HUES6 (cell line): ENCODE data around the gene KRTAP10-2.

Experiments used
- H3K27ac ChIP-seq: 2 replicates; pipeline ENCODE4 v1.7.0; 2013; ENCODE audit warnings: low read depth, mild to moderate bottlenecking, low read length, inconsistent platforms
- H3K27me3 ChIP-seq: 2 replicates; pipeline ENCODE4 v1.6.1; 2013; ENCODE audit warnings: low read length; ENCODE audit not compliant: control insufficient read depth, insufficient read depth
- H3K36me3 ChIP-seq: 2 replicates; pipeline ENCODE4 v1.6.1; 2013; ENCODE audit warnings: low read length; ENCODE audit not compliant: control insufficient read depth, insufficient read depth
- H3K4me1 ChIP-seq: 2 replicates; pipeline ENCODE4 v1.6.1; 2013; ENCODE audit warnings: low read length; ENCODE audit not compliant: control insufficient read depth, insufficient read depth
- H3K4me3 ChIP-seq: 2 replicates; pipeline ENCODE4 v1.5.1; 2013; ENCODE audit warnings: low read depth, low read length
- H3K9ac ChIP-seq: one replicate; pipeline ENCODE4 v1.6.1; 2013; ENCODE audit warnings: mild to moderate bottlenecking, low read length
- H3K9me3 ChIP-seq: 2 replicates; pipeline ENCODE4 v1.6.1; 2013; ENCODE audit warnings: low read depth, low read length; ENCODE audit not compliant: control insufficient read depth, insufficient read depth

Gene KRTAP10-2

DNA sequence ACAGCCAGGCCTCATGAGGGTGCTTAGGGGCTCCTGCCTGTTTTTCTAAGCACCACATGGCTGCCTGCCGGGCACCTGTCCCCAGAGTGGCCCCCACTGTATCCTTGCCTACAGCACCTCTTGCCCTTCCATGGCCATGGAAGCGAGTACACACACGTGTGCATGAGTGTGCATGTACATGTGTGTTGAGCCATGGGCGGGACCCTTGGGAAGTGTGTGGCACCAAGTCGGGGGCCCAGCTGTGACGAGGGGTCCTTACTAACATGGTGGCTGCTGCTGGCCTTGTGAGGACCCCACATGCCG, 37.1 kb downstream of the KRTAP10-2 start:
- H3K36me3 ChIP-seq: peaks cover 11% of the 10 kb centered on the region
- H3K4me1 ChIP-seq: peaks cover 7% of the 10 kb centered on the region; the same call in 1 of the 2 replicates
- H3K27ac ChIP-seq: no peak overlapping the region
- H3K27me3 ChIP-seq: no peaks in the 10 kb centered on the region
- H3K9me3 ChIP-seq: no peaks in the 10 kb centered on the region; the same call in 1 of the 2 replicates
- no peak overlapping the region for H3K4me3 ChIP-seq
- H3K9ac ChIP-seq: no peak overlapping the region

DNA sequence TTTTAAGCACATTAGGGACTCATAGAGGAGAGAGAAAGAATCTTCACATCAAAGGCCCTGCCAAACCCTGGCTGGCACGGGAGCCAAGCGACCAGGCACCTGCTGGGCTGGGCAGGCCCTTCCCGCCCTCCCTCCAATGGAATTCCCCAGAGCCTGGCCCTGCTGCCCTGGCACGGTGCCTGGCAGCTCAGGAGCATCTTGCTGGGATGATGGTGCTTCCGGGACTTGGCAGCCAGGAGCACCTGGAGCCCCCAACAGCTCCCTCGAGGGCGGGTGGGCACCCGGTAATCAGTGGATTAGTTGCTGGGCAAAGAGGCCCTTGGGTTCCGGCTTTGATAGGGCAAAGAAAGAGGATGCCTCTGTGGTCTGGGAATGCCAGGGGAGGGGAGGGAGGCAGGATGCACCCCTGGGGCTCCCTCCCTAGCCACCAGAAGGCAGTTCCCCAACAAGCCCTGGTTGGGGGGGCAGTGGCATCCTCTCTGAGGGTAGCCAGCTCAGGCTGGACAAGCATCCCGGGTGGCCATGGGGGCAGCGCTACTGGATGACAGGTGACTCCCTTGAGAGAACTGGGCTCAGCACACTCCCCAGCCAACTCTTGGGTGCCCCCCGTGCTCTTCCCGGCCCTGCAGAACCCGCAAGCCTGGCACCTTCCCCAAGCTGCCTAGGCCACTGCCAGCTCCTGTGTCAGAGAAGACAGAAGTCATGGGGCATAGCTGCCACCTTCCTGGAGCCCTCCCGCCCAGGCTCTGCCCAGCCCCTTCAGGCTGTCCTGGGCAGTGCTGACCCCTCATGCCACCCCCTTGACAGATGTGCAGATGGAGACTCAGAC, 37.7 kb downstream of the KRTAP10-2 start:
- Histone ChIP-seq H3K27ac (no peak overlapping the region), H3K9me3 (no peaks in the 10 kb centered on the region; the same call in 1 of the 2 replicates), H3K27me3 (no peaks in the 10 kb centered on the region), H3K4me1 (peaks cover 7% of the 10 kb centered on the region; the same call in 1 of the 2 replicates), H3K4me3 (no peak overlapping the region), H3K9ac (no peak overlapping the region), H3K36me3 (peaks cover 17% of the 10 kb centered on the region)

DNA sequence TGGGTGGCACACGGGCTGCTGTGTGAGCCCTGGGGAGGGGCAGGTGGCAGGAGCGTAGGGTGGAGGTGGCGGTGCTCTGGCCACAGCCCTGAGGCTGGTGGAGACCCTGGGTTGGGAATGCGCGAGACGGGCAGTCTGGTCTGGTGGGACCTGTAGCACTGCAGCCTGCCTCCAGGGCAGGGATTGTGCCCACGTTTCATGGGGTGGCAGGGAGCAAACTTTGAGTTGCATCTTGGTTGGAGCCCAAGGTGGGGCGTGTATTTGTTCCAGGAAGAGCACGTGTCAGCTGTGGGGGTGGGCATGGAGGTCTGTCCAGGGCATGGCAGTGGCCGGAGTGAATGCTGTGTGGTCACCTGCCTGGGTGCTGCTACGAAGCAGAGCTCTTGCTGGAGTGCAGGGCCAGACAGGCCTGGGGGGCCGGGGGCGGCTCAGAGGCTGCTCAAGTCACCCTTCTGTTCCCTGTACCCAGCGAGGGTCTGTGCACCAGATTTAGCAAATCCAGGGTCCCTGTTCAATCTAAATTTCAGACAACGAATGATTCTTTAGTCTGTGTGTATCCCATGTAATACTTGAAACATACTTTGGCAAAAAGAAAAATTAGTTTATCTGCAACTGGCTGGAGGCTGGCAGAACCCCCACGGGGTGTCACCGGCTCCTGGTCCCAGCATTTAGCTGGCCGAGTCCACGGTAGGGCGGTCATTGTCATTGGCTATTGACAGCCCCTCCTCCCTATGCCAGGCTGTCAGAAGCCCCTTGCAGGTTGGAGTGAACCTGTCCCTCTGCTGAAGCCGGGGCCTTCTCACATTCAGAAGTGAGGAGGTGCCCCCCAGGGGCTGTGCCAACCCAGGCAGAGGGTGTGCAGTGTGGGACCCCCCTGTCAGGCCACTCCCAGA, 38.6 kb downstream of the KRTAP10-2 start:
- Histone ChIP-seq H3K36me3 (peaks cover 19% of the 10 kb centered on the region), H3K9ac (no peak overlapping the region), H3K9me3 (no peaks in the 10 kb centered on the region; the same call in 1 of the 2 replicates), H3K27ac (no peak overlapping the region), H3K4me1 (peaks cover 7% of the 10 kb centered on the region; the same call in 1 of the 2 replicates), H3K27me3 (no peaks in the 10 kb centered on the region), H3K4me3 (no peak overlapping the region)

DNA sequence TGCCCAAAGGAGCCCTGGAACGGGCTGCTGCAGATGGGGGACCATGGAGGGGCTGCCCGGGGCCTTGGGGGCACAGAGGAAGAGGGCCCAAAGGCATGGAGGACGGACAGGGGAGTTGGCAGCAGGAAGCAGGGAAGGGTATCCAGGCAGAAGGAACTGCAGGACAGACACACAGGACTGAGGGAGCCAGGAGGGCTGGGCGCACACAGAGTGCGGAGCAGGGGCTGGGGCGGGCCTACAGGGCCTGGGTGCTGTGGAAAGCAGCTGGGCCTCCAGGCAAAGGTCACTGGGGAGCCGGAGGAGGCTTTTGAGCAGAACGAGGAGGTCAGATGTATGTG, 39.4 kb downstream of the KRTAP10-2 start:
- no peak overlapping the region for H3K27ac ChIP-seq
- no peak overlapping the region for H3K9ac ChIP-seq
- peaks cover 19% of the 10 kb centered on the region for H3K36me3 ChIP-seq
- H3K4me1 ChIP-seq: peaks cover 7% of the 10 kb centered on the region; the same call in 1 of the 2 replicates
- H3K4me3 ChIP-seq: no peak overlapping the region
- H3K27me3 ChIP-seq: no peaks in the 10 kb centered on the region
- no peaks in the 10 kb centered on the region for H3K9me3 ChIP-seq

DNA sequence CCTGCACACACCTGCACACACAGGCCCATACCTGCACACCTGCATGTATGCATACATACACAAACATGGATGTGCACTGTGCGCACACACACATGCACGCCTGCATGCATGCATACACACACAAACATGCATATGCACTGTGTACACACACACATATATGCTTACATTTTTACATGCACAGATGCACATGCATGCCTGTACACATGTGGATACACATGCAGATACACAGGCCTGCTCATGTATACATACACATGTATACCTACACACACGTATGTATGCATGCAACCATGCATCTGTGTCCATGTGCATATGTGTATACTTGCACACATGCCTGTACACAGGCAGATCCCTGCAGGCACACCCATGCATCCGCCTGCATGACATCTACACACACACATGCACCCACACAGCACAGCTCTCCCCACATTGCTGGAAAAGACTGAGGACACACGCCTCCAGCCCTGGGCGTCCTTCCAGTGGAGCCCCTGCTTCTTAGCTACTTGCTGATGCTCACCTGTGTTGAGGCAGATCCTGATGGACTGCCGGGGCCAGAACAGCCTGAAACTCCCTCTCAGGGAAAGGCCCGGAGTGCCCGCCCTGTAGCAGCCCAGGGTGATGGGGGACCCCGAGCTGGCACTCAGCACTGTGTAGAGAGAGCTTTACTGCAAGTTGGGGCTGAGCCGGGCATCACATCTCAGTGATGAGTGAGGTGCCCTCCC, 39.9 kb downstream of the KRTAP10-2 start:
- peaks cover 7% of the 10 kb centered on the region for H3K4me1 ChIP-seq
- peak overlapping the region; percentile 50; the same call in 1 of the 2 replicates for H3K4me3 ChIP-seq
- no peak overlapping the region for H3K9ac ChIP-seq
- no peak overlapping the region for H3K27ac ChIP-seq
- H3K27me3 ChIP-seq: no peaks in the 10 kb centered on the region
- H3K9me3 ChIP-seq: no peaks in the 10 kb centered on the region
- H3K36me3 ChIP-seq: peaks cover 19% of the 10 kb centered on the region

DNA sequence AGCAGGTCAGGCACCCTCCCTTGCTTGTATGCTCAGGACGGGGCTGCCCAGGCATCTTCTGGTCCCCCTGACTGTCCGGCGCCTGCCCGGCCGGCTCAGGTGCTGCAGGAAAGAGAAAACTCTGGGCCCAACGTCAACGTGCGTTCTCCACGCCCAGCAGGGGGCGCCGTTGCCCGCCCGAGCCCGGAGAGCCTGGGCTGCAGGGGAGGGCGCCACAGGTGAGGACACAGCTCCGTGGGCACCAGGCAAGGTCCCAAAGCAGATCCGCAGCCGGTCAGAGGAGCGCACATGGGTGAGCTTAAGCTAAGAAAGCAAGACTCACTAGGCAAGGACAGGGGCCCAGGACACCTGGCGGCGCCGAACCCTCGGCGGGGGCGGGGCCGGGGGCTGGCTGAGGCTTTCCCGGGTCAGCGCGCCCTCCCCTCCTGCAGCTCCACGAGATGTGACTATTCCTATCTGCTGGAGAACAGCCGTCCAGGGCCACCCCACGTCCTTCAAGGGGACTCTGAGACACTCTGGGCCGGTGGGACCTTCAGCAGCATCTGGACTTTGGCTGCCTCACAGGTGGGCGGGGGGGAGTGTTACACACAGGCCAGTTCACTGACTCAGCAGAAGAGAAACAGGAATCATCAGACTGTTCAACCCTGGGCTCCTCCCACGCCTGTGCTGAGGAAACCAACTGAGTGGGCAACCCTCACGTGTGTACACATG, 40.6 kb downstream of the KRTAP10-2 start:
- peak overlapping the region; percentile 50 for H3K4me3 ChIP-seq
- peaks cover 11% of the 10 kb centered on the region for H3K4me1 ChIP-seq

DNA sequence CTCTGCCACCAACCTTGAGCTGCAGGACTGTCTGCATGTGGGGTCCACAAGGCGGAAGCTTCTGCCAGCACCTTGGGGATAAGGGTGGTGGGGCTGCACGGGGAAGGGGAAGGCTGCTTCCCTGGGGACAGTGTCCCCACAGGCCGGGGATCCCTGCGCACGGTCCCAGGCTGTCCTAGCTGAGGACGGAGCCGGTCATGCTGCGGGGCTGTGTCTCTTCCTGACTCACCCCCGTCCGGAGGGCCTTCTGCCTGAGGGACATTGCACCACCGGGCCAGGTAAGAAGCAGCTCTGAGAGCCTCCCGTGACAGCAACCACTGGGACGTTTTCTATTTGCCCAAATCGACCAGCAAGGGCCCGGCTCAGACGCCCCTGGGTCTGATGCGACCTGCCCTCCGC, 41.2 kb downstream of the KRTAP10-2 start:
- peaks cover 19% of the 10 kb centered on the region for H3K36me3 ChIP-seq
- H3K27me3 ChIP-seq: no peaks in the 10 kb centered on the region
- H3K9me3 ChIP-seq: no peaks in the 10 kb centered on the region
- H3K9ac ChIP-seq: no peak overlapping the region
- H3K27ac ChIP-seq: no peak overlapping the region
- H3K4me1 ChIP-seq: peaks cover 11% of the 10 kb centered on the region
- H3K4me3 ChIP-seq: peak overlapping the region; percentile 50; the same call in 1 of the 2 replicates

More for the DNA sequence above, 40.6 kb downstream of the KRTAP10-2 start:
- peaks cover 19% of the 10 kb centered on the region for H3K36me3 ChIP-seq
- no peaks in the 10 kb centered on the region for H3K9me3 ChIP-seq
- H3K27me3 ChIP-seq: no peaks in the 10 kb centered on the region
- H3K9ac ChIP-seq: no peak overlapping the region
- no peak overlapping the region for H3K27ac ChIP-seq

DNA sequence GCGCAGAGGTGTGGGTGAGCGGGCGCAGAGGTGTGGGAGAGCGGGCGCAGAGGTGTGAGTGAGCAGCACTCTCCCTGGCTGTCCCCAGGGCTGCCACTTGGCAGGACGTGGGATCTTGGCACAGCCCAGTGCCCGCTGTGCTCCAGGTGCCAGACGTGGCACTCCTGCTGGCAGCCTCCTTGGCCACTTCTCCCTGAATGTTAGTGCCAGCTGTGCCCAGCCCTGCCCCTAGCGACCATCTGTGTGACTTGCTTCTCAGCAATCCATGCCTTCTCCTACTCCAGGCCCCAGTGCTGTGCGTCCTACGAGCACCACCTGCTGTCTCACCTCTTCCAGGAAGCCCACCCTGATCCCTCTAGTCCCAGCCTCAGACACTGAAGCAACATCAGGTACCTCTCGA, 41.8 kb downstream of the KRTAP10-2 start:
- H3K4me3 ChIP-seq: no peak overlapping the region
- peaks cover 19% of the 10 kb centered on the region for H3K36me3 ChIP-seq
- H3K9me3 ChIP-seq: no peaks in the 10 kb centered on the region
- H3K27ac ChIP-seq: no peak overlapping the region
- peaks cover 11% of the 10 kb centered on the region for H3K4me1 ChIP-seq
- H3K9ac ChIP-seq: no peak overlapping the region
- no peaks in the 10 kb centered on the region for H3K27me3 ChIP-seq

DNA sequence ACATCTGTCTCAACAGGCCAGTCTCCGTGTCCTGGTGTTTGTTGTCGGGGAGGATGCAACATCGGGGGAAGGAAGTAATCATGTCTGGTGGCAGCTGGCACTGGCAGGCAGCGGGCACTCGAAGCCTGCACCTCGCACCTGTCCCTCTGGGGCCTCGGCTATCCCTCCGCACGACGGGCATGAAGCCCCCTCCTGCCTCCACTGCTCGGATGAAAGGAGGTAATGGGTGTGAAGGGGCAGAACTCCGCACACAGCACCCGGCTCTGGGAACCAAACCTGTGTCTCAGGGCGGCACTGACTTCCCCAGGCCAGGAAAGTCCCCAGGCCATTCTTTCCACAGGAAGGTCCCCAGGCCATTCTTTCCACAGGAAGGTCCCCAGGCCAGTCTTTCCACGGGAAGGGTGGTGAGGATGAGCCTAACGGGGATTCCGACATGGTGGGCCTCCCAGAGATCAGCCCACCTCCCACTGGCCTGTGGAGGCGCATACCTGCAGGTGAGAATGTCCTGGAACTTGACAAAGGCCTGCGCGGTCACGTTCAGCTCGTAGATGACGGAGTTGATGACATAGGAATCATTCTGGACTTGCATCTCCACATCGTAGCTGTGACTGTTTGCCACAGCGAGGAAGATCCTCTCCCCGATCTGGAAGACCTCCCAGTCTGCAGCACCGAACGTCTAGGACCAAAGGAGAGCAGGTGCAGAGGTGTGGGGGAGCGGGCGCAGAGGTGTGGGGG, 42.4 kb downstream of the KRTAP10-2 start:
- H3K4me3 ChIP-seq: no peak overlapping the region
- no peak overlapping the region for H3K27ac ChIP-seq
- no peaks in the 10 kb centered on the region for H3K27me3 ChIP-seq
- H3K4me1 ChIP-seq: peaks cover 11% of the 10 kb centered on the region
- peaks cover 19% of the 10 kb centered on the region for H3K36me3 ChIP-seq
- no peaks in the 10 kb centered on the region for H3K9me3 ChIP-seq
- no peak overlapping the region for H3K9ac ChIP-seq

DNA sequence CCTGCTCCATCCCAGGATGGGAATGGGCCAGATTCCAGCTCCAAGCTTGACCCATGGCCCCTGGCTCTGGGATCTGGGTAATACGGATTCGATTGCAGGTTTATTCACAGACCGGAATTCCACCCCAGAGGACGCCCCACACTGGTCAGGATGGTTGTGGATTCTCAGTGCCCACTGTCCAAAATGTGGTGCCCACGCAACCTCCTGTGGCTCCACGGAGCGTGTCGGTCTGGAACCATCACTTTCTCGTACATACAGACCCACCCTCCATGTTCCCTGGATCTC, 42.9 kb downstream of the KRTAP10-2 start:
- H3K27ac ChIP-seq: no peak overlapping the region
- H3K36me3 ChIP-seq: peaks cover 19% of the 10 kb centered on the region
- peaks cover 11% of the 10 kb centered on the region for H3K4me1 ChIP-seq
- no peaks in the 10 kb centered on the region for H3K27me3 ChIP-seq
- H3K9me3 ChIP-seq: no peaks in the 10 kb centered on the region
- no peak overlapping the region for H3K9ac ChIP-seq
- H3K4me3 ChIP-seq: no peak overlapping the region
